NOMO-1 treated with dmso at 0.1 percent for 144 hours (cell line): ENCODE data around the gene UBE2E1.

Source experiments
- DNase-seq: peaks from one replicate; lab custom pipeline; 2025; ENCODE audit not compliant: unreplicated experiment; lab: John Stamatoyannopoulos, UW

Gene UBE2E1

GRCh38 chr3:23805633-23806533, at the start of gene UBE2E1:
Gene UBE2E1 (plus strand): TSS chr3:23805955. CDS start chr3:23807270, 1,315 bp downstream.
- DNase-seq, result peak; percentile 78

GRCh38 chr3:23756206-23756840, 49.4 kb upstream of the UBE2E1 start:
- no peak for DNase-seq

GRCh38 chr3:23758253-23758838, 47.4 kb upstream of the UBE2E1 start:
- no peak for DNase-seq

GRCh38 chr3:23760325-23760724, 45.4 kb upstream of the UBE2E1 start:
- DNase-seq, result no peak

GRCh38 chr3:23760871-23761373, 44.8 kb upstream of the UBE2E1 start:
- no peak for DNase-seq

- peak; percentile 54 for DNase-seq
Measured at GRCh38 chr3:23761440-23761896, 44.3 kb upstream of the UBE2E1 start.

- no peak for DNase-seq
Measured at GRCh38 chr3:23762214-23762613, 43.5 kb upstream of the UBE2E1 start.

- DNase-seq, result no peak
Measured at GRCh38 chr3:23762759-23763477, 42.8 kb upstream of the UBE2E1 start.

GRCh38 chr3:23764407-23764806, 41.3 kb upstream of the UBE2E1 start:
- DNase-seq, result no peak

GRCh38 chr3:23767546-23767945, 38.2 kb upstream of the UBE2E1 start:
- no peak for DNase-seq

- no peak for DNase-seq
Measured at GRCh38 chr3:23775254-23775909, 30.4 kb upstream of the UBE2E1 start.

- no peak for DNase-seq
Measured at GRCh38 chr3:23776352-23776891, 29.3 kb upstream of the UBE2E1 start.

- no peak for DNase-seq
Measured at GRCh38 chr3:23778446-23778845, 27.3 kb upstream of the UBE2E1 start.

GRCh38 chr3:23779841-23780240, 25.9 kb upstream of the UBE2E1 start:
- no peak for DNase-seq

- DNase-seq, result no peak
Measured at GRCh38 chr3:23781051-23781450, 24.7 kb upstream of the UBE2E1 start.

GRCh38 chr3:23781871-23782270, 23.9 kb upstream of the UBE2E1 start:
- DNase-seq, result no peak

- DNase-seq, result no peak
Measured at GRCh38 chr3:23785097-23785645, 20.6 kb upstream of the UBE2E1 start.

GRCh38 chr3:23785882-23786281, 19.9 kb upstream of the UBE2E1 start:
- DNase-seq, result no peak

GRCh38 chr3:23791678-23792077, 14.1 kb upstream of the UBE2E1 start:
- no peak for DNase-seq
